ENCODE results near the gene APBA2. TPM values are rescaled to one million over a fixed set of nuclear protein-coding genes. Genes with fewer than 3 reads are reported as not detected.

APBA2 gene
- total and polyA plus RNA-seq, 7 donors, result 0.46 to 10.7 (median 1.5) TPM

GRCh38 chr15:28986726-28987125 is 101.0 kb downstream of the APBA2 start:
- Histone ChIP-seq H3K27ac (no peak overlapping the region), H3K9me3 (no peaks in the 10 kb centered on the region), H3K4me1 (no peaks in the 10 kb centered on the region), H3K27me3 (no peaks in the 10 kb centered on the region), H3K4me3 (no peak overlapping the region), H3K36me3 (no peaks in the 10 kb centered on the region)
- DNase-seq, result no peak
- 90 to 93% methylated on average over 2 of the region's 2 CpGs for WGBS, 2 donors
- TF ChIP-seq EP300 (IDR thresholded peaks at IDR 0.05) (no peak), POLR2AphosphoS5 (IDR thresholded peaks at IDR 0.05) (no peak), CTCF (IDR thresholded peaks at IDR 0.05) (no peak), POLR2A (IDR thresholded peaks at IDR 0.05) (no peak)
- intact Hi-C loops (cut with DNase I), result no loop called here

GRCh38 chr15:28987337-28987736 is 101.6 kb downstream of the APBA2 start:
- H3K27me3 ChIP-seq, result no peaks in the 10 kb centered on the region
- DNase-seq, result no peak
- H3K4me3 ChIP-seq, result no peak overlapping the region
- H3K27ac ChIP-seq, result no peak overlapping the region
- no peak for TF ChIP-seq POLR2A (IDR thresholded peaks at IDR 0.05)
- no peak for TF ChIP-seq CTCF (IDR thresholded peaks at IDR 0.05)
- TF ChIP-seq EP300 (IDR thresholded peaks at IDR 0.05), result no peak
- no peak for TF ChIP-seq POLR2AphosphoS5 (IDR thresholded peaks at IDR 0.05)
- no peaks in the 10 kb centered on the region for H3K36me3 ChIP-seq
- WGBS, 2 donors, result 88 to 92% methylated on average over 4 of the region's 4 CpGs
- H3K9me3 ChIP-seq, result no peaks in the 10 kb centered on the region
- intact Hi-C loops (cut with DNase I), result no loop called here
- H3K4me1 ChIP-seq, result no peaks in the 10 kb centered on the region

GRCh38 chr15:28989239-28989830 is 103.6 kb downstream of the APBA2 start:
- Histone ChIP-seq H3K9me3 (no peaks in the 10 kb centered on the region), H3K27ac (no peak overlapping the region), H3K27me3 (no peaks in the 10 kb centered on the region), H3K36me3 (no peaks in the 10 kb centered on the region), H3K4me1 (peaks cover 0 to 9% (median 2%) of the 10 kb centered on the region in 4 donors), H3K4me3 (no peak overlapping the region)
- WGBS, 2 donors, result 75 to 81% methylated on average over 15 of the region's 15 CpGs
- DNase-seq, result no peak
- intact Hi-C loops (cut with DNase I), result no loop called here
- TF ChIP-seq EP300 (IDR thresholded peaks at IDR 0.05) (no peak), CTCF (IDR thresholded peaks at IDR 0.05) (no peak), POLR2AphosphoS5 (IDR thresholded peaks at IDR 0.05) (no peak), POLR2A (IDR thresholded peaks at IDR 0.05) (no peak)

GRCh38 chr15:28989896-28990295 is 104.1 kb downstream of the APBA2 start:
- H3K27ac ChIP-seq, result no peak overlapping the region
- DNase-seq, result no peak
- TF ChIP-seq POLR2AphosphoS5 (IDR thresholded peaks at IDR 0.05) (no peak), EP300 (IDR thresholded peaks at IDR 0.05) (no peak), CTCF (IDR thresholded peaks at IDR 0.05) (no peak), POLR2A (IDR thresholded peaks at IDR 0.05) (no peak)
- H3K36me3 ChIP-seq, result no peaks in the 10 kb centered on the region
- WGBS, 2 donors, result 80 to 86% methylated on average over 13 of the region's 13 CpGs
- intact Hi-C loops (cut with DNase I), result no loop called here
- peaks cover 0 to 9% (median 2%) of the 10 kb centered on the region in 4 donors for H3K4me1 ChIP-seq
- H3K27me3 ChIP-seq, result no peaks in the 10 kb centered on the region
- H3K9me3 ChIP-seq, result no peaks in the 10 kb centered on the region
- H3K4me3 ChIP-seq, result no peak overlapping the region

GRCh38 chr15:28990390-28990789 is 104.6 kb downstream of the APBA2 start:
- H3K4me1 ChIP-seq, result peaks cover 0 to 9% (median 2%) of the 10 kb centered on the region in 4 donors
- H3K36me3 ChIP-seq, result no peaks in the 10 kb centered on the region
- no peak for DNase-seq
- intact Hi-C loops (cut with DNase I), result no loop called here
- no peaks in the 10 kb centered on the region for H3K9me3 ChIP-seq
- TF ChIP-seq POLR2A (IDR thresholded peaks at IDR 0.05) (no peak), EP300 (IDR thresholded peaks at IDR 0.05) (no peak), POLR2AphosphoS5 (IDR thresholded peaks at IDR 0.05) (no peak), CTCF (IDR thresholded peaks at IDR 0.05) (no peak)
- H3K4me3 ChIP-seq, result no peak overlapping the region
- H3K27me3 ChIP-seq, result no peaks in the 10 kb centered on the region
- H3K27ac ChIP-seq, result no peak overlapping the region
- 84 to 87% methylated on average over 2 of the region's 2 CpGs for WGBS, 2 donors

Measured in sigmoid colon (tissue), 7 donors.